Measurements from ENCODE around the gene CERK.

Gene CERK

GRCh38 chr22:46671824-46672432, 66.1 kb downstream of the CERK start:
- H2AFZ ChIP-seq (ENCODE audit: low read depth, low read length): no peak overlapping the region
- H3K27me3 ChIP-seq (ENCODE audit: low read depth, low read length): no peaks in the 10 kb centered on the region
- H3K4me2 ChIP-seq (ENCODE audit: low read length): no peak overlapping the region
- TF ChIP-seq EZH2phosphoT487 (IDR thresholded peaks at IDR 0.05; ENCODE audit: low read depth) (no peak), CTCF (IDR thresholded peaks at IDR 0.05; ENCODE audit: low read depth, low read length) (no peak)
- H3K79me2 ChIP-seq (ENCODE audit: low read length): no peaks in the 10 kb centered on the region
- no peak overlapping the region for H3K27ac ChIP-seq (ENCODE audit: low read length)
- H4K20me1 ChIP-seq (ENCODE audit: insufficient read depth, low read length): peaks cover 6% of the 10 kb centered on the region
- no peaks in the 10 kb centered on the region for H3K9me3 ChIP-seq (ENCODE audit: insufficient read depth, low read length)
- H3K4me1 ChIP-seq (ENCODE audit: low read length): no peaks in the 10 kb centered on the region
- H3K9ac ChIP-seq (ENCODE audit: low read length): no peak overlapping the region
- H3K36me3 ChIP-seq (replicated peaks; ENCODE audit: low read depth, low read length): peaks cover 52% of the 10 kb centered on the region
- no peak overlapping the region for H3K4me3 ChIP-seq (ENCODE audit: low read length)

DNA sequence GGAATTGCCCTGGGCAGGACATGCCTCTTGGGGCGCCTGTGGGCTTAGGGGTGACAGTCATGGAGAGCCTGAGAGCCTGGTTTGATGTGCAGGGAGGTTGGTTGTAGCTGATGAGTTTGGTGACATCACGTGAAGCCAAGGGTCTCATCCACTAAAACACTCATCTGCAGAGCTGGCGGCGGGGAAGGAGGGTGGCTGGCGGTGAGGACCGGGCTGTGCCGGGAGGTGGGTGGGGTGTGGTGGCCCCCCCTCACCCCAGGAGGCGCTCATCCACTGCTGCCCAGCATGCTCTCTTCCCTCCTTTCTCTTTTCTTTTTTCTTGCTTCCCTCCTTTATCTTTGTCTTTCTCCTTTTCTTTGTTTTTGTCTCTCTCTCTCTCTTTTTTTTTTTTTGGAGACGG, 68.9 kb downstream of the CERK start:
- TF ChIP-seq EZH2phosphoT487 (IDR thresholded peaks at IDR 0.05; ENCODE audit: low read depth): no peak
- TF ChIP-seq CTCF (IDR thresholded peaks at IDR 0.05; ENCODE audit: low read depth, low read length): no peak
- peaks cover 38% of the 10 kb centered on the region for H3K36me3 ChIP-seq (replicated peaks; ENCODE audit: low read depth, low read length)
- peaks cover 9% of the 10 kb centered on the region; the same call in 1 of the 2 replicates for H4K20me1 ChIP-seq (ENCODE audit: insufficient read depth, low read length)
- no peaks in the 10 kb centered on the region for H3K9me3 ChIP-seq (ENCODE audit: insufficient read depth, low read length)
- H3K79me2 ChIP-seq (ENCODE audit: low read length): no peaks in the 10 kb centered on the region
- no peak overlapping the region for H3K27ac ChIP-seq (ENCODE audit: low read length)
- H3K27me3 ChIP-seq (ENCODE audit: low read depth, low read length): no peaks in the 10 kb centered on the region
- no peak overlapping the region for H3K4me2 ChIP-seq (ENCODE audit: low read length)
- H2AFZ ChIP-seq (ENCODE audit: low read depth, low read length): no peak overlapping the region
- H3K4me3 ChIP-seq (ENCODE audit: low read length): no peak overlapping the region
- no peak overlapping the region for H3K9ac ChIP-seq (ENCODE audit: low read length)
- H3K4me1 ChIP-seq (ENCODE audit: low read length): no peaks in the 10 kb centered on the region

- Histone ChIP-seq H3K79me2 (ENCODE audit: low read length) (no peaks in the 10 kb centered on the region), H3K4me1 (ENCODE audit: low read length) (no peaks in the 10 kb centered on the region), H3K27me3 (ENCODE audit: low read depth, low read length) (no peaks in the 10 kb centered on the region), H3K9ac (ENCODE audit: low read length) (no peak overlapping the region), H3K27ac (ENCODE audit: low read length) (no peak overlapping the region), H3K36me3 (replicated peaks; ENCODE audit: low read depth, low read length) (peaks cover 32% of the 10 kb centered on the region), H3K4me3 (ENCODE audit: low read length) (no peak overlapping the region), H2AFZ (ENCODE audit: low read depth, low read length) (no peak overlapping the region), H3K9me3 (ENCODE audit: insufficient read depth, low read length) (no peaks in the 10 kb centered on the region), H3K4me2 (ENCODE audit: low read length) (no peak overlapping the region), H4K20me1 (ENCODE audit: insufficient read depth, low read length) (peaks cover 9% of the 10 kb centered on the region; the same call in 1 of the 2 replicates)
- no peak for TF ChIP-seq CTCF (IDR thresholded peaks at IDR 0.05; ENCODE audit: low read depth, low read length)
- TF ChIP-seq EZH2phosphoT487 (IDR thresholded peaks at IDR 0.05; ENCODE audit: low read depth): no peak
Measured at GRCh38 chr22:46668116-46668515, 69.9 kb downstream of the CERK start.

DNA sequence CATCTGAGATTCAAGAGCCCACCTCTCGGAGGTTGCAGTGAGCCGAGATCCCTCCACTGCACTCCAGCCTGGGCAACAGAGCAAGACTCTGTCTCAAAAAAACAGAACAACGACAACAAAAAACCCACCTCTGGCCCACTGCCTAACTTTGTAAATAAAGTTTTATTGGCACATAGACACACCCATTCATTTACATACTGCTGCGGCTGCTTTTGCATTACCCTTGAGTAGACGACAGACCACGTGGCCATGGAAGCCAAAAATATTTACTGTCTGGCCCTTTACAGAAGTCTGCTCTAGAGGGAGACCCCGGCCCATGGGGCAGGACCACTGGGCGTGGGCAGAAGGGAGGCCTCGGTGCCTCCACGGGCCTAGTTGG, 70.8 kb downstream of the CERK start:
- TF ChIP-seq CTCF (IDR thresholded peaks at IDR 0.05; ENCODE audit: low read depth, low read length) (no peak), EZH2phosphoT487 (IDR thresholded peaks at IDR 0.05; ENCODE audit: low read depth) (no peak)
- Histone ChIP-seq H2AFZ (ENCODE audit: low read depth, low read length) (no peak overlapping the region), H3K27me3 (ENCODE audit: low read depth, low read length) (no peaks in the 10 kb centered on the region)

More for the DNA sequence above, 70.8 kb downstream of the CERK start:
- Histone ChIP-seq H3K79me2 (ENCODE audit: low read length) (no peaks in the 10 kb centered on the region), H3K4me3 (ENCODE audit: low read length) (no peak overlapping the region), H3K9ac (ENCODE audit: low read length) (no peak overlapping the region), H3K27ac (ENCODE audit: low read length) (no peak overlapping the region), H3K9me3 (ENCODE audit: insufficient read depth, low read length) (no peaks in the 10 kb centered on the region), H3K36me3 (replicated peaks; ENCODE audit: low read depth, low read length) (peaks cover 26% of the 10 kb centered on the region), H3K4me2 (ENCODE audit: low read length) (no peak overlapping the region), H4K20me1 (ENCODE audit: insufficient read depth, low read length) (peaks cover 9% of the 10 kb centered on the region; the same call in 1 of the 2 replicates), H3K4me1 (ENCODE audit: low read length) (no peaks in the 10 kb centered on the region)

Data from OCI-LY3 (cell line).